ENCODE measurements around the gene MED12L. TPM values are rescaled to one million over a fixed set of nuclear protein-coding genes. Genes with fewer than 3 reads are reported as not detected.

MED12L gene
- total and polyA plus RNA-seq, 2 donors from 2014 or later, result 0.13 to 0.82 TPM

- Histone ChIP-seq H3K4me3 (ENCODE audit: low read length in 3 of 3) (no peak overlapping the region), H3K36me3 (ENCODE audit: control insufficient read depth in 2 of 3, insufficient read depth in 3 of 3, low read length in 3 of 3) (no peaks in the 10 kb centered on the region), H3K27me3 (ENCODE audit: control insufficient read depth, insufficient read depth, low read length) (no peaks in the 10 kb centered on the region), H3K27ac (ENCODE audit: low read depth in 2 of 2, low read length in 2 of 2) (no peak overlapping the region), H3K4me1 (ENCODE audit: control insufficient read depth in 2 of 3, insufficient read depth in 2 of 3, low read depth in 1 of 3, low read length in 3 of 3) (peaks cover 0 to 2% (median 0%) of the 10 kb centered on the region in 3 donors), H3K9me3 (ENCODE audit: control insufficient read depth in 2 of 3, insufficient read depth in 1 of 3, low read length in 3 of 3) (no peaks in the 10 kb centered on the region), H3K9ac (ENCODE audit: low read length in 3 of 3) (no peak overlapping the region)
- intact Hi-C loops (cut with DNase I), result no loop called here
- DNase-seq (no peak), FAIRE-seq (no peak)
- TF ChIP-seq, protein P1, sequence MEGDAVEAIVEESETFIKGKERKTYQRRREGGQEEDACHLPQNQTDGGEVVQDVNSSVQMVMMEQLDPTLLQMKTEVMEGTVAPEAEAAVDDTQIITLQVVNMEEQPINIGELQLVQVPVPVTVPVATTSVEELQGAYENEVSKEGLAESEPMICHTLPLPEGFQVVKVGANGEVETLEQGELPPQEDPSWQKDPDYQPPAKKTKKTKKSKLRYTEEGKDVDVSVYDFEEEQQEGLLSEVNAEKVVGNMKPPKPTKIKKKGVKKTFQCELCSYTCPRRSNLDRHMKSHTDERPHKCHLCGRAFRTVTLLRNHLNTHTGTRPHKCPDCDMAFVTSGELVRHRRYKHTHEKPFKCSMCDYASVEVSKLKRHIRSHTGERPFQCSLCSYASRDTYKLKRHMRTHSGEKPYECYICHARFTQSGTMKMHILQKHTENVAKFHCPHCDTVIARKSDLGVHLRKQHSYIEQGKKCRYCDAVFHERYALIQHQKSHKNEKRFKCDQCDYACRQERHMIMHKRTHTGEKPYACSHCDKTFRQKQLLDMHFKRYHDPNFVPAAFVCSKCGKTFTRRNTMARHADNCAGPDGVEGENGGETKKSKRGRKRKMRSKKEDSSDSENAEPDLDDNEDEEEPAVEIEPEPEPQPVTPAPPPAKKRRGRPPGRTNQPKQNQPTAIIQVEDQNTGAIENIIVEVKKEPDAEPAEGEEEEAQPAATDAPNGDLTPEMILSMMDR (IDR thresholded peaks at IDR 0.05; ENCODE audit: borderline replicate concordance, extremely low read depth, insufficient read depth), result no peak
Observed at GRCh38 chr3:151371526-151371925, 286.1 kb downstream of the MED12L start.

GRCh38 chr3:151372063-151372820, 286.8 kb downstream of the MED12L start:
- TF ChIP-seq, protein P1 (IDR thresholded peaks at IDR 0.05; ENCODE audit: borderline replicate concordance, extremely low read depth, insufficient read depth), result no peak
- no peak overlapping the region for H3K4me3 ChIP-seq (ENCODE audit: low read length in 3 of 3)
- no peaks in the 10 kb centered on the region for H3K9me3 ChIP-seq (ENCODE audit: control insufficient read depth in 2 of 3, insufficient read depth in 1 of 3, low read length in 3 of 3)
- intact Hi-C loops (cut with DNase I), result no loop called here
- H3K4me1 ChIP-seq (ENCODE audit: control insufficient read depth in 2 of 3, insufficient read depth in 2 of 3, low read depth in 1 of 3, low read length in 3 of 3), result peaks cover 0 to 2% (median 0%) of the 10 kb centered on the region in 3 donors
- FAIRE-seq (no peak), DNase-seq (no peak)
- H3K9ac ChIP-seq (ENCODE audit: low read length in 3 of 3), result no peak overlapping the region
- no peaks in the 10 kb centered on the region for H3K27me3 ChIP-seq (ENCODE audit: control insufficient read depth, insufficient read depth, low read length)
- no peak overlapping the region for H3K27ac ChIP-seq (ENCODE audit: low read depth in 2 of 2, low read length in 2 of 2)
- no peaks in the 10 kb centered on the region for H3K36me3 ChIP-seq (ENCODE audit: control insufficient read depth in 2 of 3, insufficient read depth in 3 of 3, low read length in 3 of 3)

- no peak for DNase-seq
- TF ChIP-seq, protein P1 (IDR thresholded peaks at IDR 0.05; ENCODE audit: borderline replicate concordance, extremely low read depth, insufficient read depth), result no peak
Observed at GRCh38 chr3:151377768-151378385, 292.4 kb downstream of the MED12L start.

More at GRCh38 chr3:151377768-151378385, 292.4 kb downstream of the MED12L start:
- H3K27ac ChIP-seq (ENCODE audit: low read depth in 2 of 2, low read length in 2 of 2), result no peak overlapping the region
- no peak for FAIRE-seq
- no peaks in the 10 kb centered on the region for H3K27me3 ChIP-seq (ENCODE audit: control insufficient read depth, insufficient read depth, low read length)
- no peak overlapping the region for H3K9ac ChIP-seq (ENCODE audit: low read length in 3 of 3)
- H3K9me3 ChIP-seq (ENCODE audit: control insufficient read depth in 2 of 3, insufficient read depth in 1 of 3, low read length in 3 of 3), result no peaks in the 10 kb centered on the region
- intact Hi-C loops (cut with DNase I), result no loop called here
- no peak overlapping the region for H3K4me3 ChIP-seq (ENCODE audit: low read length in 3 of 3)
- no peaks in the 10 kb centered on the region for H3K4me1 ChIP-seq (ENCODE audit: control insufficient read depth in 2 of 3, insufficient read depth in 2 of 3, low read depth in 1 of 3, low read length in 3 of 3)
- no peaks in the 10 kb centered on the region for H3K36me3 ChIP-seq (ENCODE audit: control insufficient read depth in 2 of 3, insufficient read depth in 3 of 3, low read length in 3 of 3)

Data from kidney (tissue), 14 donors.